K562 treated with DMSO at 1 percent for 4 hours (cell line): ENCODE results near the gene SAMD9. TPM values are rescaled to one million over a fixed set of nuclear protein-coding genes. Genes with fewer than 3 reads are reported as not detected.

ENCODE experiments used
- total RNA-seq: library from RNA; unstranded; fragments of 300-600 nt; gene quantifications from 2 replicates; pipeline ENCODE4 v1.2.3, GENCODE V29; 2022; ENCODE audit not compliant: insufficient read depth

SAMD9 gene
- total RNA-seq: 1.0 and 1.9 TPM in 2 replicates

DNA sequence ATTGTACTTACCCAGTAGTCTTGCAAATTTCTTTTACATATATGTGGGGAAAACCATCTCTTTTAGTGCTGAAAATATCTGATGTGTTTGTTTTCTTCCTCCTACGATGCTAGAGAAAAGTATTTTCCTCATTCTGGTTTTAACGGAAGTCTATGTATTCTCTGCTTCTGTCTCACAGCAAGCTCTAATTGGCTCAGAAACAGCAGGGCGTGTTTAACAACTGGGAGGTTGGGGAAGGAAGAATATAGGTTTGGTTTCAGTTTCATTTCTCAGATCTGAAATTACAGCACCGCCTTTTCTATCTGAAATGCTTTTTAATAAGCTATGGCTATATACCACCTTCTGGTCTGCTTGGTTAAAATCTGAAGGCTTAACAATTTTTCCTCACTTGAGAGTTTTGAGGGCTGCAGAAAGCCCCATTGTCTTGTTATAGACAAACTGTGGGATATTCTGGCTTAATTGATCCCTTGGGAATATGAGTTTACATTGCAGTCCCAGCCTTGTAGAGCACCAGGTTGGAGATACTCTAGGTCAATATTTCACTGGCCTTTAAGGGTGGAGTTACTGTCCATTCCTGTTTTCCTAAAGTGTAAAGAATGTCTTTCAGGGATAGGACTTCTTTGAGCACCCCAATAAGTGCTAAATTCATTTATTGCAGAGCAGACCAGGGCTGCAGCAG is at the start of gene SAMD9:
SAMD9 (minus strand) TSS at position 128 of the 679 bp plus-strand sequence. CDS start 11,882 bp downstream, outside the sequence.

DNA sequence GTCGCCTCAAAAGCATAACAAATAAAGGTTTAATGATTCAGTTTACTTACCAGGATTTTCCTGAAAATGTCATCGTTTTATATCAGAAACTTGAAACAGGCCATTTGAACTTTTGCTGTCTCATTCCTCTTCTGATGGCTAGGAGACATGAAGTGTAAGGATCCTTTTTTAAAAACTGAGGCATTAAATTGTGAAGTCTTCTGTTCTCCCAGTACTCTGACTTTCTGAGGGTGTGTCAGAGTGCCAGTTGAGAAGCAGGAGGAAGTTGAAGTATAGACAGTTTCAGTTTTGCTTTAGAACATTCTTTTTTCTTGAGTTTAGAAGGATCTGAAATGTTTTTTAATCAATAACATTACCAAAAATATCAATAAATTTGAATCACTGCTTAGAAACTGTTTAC is 30.4 kb upstream of the SAMD9 start, which contains the start of gene SAMD9L:
SAMD9L (minus strand) TSS at position 242 of the 400 bp plus-strand sequence. CDS start 12,414 bp downstream, outside the sequence.

Other genes starting within 250 kb of the SAMD9 start
- 0.19 and 1.5 TPM in 2 replicates for gene SAMD9L, start 30.4 kb upstream of the SAMD9 start, total RNA-seq
- 6.5 and 7.5 TPM in 2 replicates for gene HEPACAM2, start 108.5 kb upstream of the SAMD9 start, total RNA-seq
- gene VPS50, start 114.4 kb upstream of the SAMD9 start, total RNA-seq: 7.8 and 8.4 TPM in 2 replicates